ENCODE data around the gene NKAP. TPM values are rescaled to one million over a fixed set of nuclear protein-coding genes. Genes with fewer than 3 reads are reported as not detected.
"Not testable (repeated sequence)": the region's sequence is repeated elsewhere in the genome, so short reads cannot be mapped to it uniquely, and the experiment has no call there.

Gene NKAP
- total and polyA plus RNA-seq, 2 donors (not counting 1 experiment from before 2014, with no cell fraction given): 2.3 to 17.9 TPM

DNA sequence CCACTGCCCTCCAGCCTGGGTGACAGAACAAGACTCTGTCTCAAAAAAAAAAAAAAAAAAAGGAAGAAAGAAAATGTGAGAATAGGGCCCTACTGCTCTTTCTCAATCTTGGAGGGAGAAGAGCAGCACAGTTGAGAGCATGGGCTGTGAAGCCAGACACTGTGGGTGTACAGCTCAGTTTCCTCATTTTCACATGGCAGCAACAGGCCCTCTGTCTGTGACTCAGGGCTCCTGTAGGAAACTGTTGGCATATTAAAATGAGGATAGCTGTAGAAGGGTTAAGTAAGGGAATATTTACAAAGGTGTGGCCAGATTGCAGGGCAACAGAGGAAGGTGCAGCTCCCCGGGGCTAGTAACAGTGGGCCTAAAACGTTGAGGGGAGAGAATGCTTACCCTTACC, 44.4 kb downstream of the NKAP start:
- Histone ChIP-seq H4K20me1 (ENCODE audit: control insufficient read depth, insufficient read depth, low read length, poor library complexity, severe bottlenecking) (no peaks in the 10 kb centered on the region), H3K79me2 (ENCODE audit: control insufficient read depth, insufficient read depth, low read length) (no peaks in the 10 kb centered on the region), H3K27me3 (replicated peaks in 1 of 4; ENCODE audit: control extremely low read depth in 1 of 4, control insufficient read depth in 3 of 4, insufficient read depth in 4 of 4, low read length in 3 of 4) (no peaks in the 10 kb centered on the region), H2AFZ (ENCODE audit: insufficient read depth, low read depth, low read length, poor library complexity, severe bottlenecking) (no peak overlapping the region), H3K4me2 (replicated peaks; ENCODE audit: low read depth, low read length, poor library complexity, severe bottlenecking) (no peak overlapping the region), H3K9me3 (ENCODE audit: control extremely low read depth in 1 of 3, control insufficient read depth in 2 of 3, insufficient read depth in 1 of 3, low read length in 2 of 3) (no peaks in the 10 kb centered on the region), H3K27ac (ENCODE audit: low read length in 2 of 2) (no peak overlapping the region), H3K9ac (ENCODE audit: low read length) (no peak overlapping the region), H3K36me3 (replicated peaks in 1 of 2; ENCODE audit: control extremely low read depth in 1 of 2, control insufficient read depth in 1 of 2, extremely low read depth in 1 of 2, insufficient read depth in 2 of 2, low read length in 1 of 2) (no peaks in the 10 kb centered on the region), H3K4me3 (ENCODE audit: control extremely low read depth in 1 of 5, extremely low read depth in 1 of 5, insufficient read depth in 1 of 5, low read depth in 2 of 5, low read length in 4 of 5) (no peak overlapping the region), H3K4me1 (ENCODE audit: control insufficient read depth in 2 of 2, insufficient read depth in 2 of 2, low read length in 2 of 2) (no peaks in the 10 kb centered on the region)
- ChIA-PET POLR2A (no interaction called here), CTCF (no interaction called here)
- intact Hi-C loops (cut with micrococcal nuclease): no loop called here
- WGBS (ENCODE audit: insufficient coverage): no CpG with 5 or more reads among the region's 2 CpGs
- no peaks in the 10 kb centered on the region for H3K4me1 Mint-ChIP-seq
- H3K27me3 Mint-ChIP-seq: no peaks in the 10 kb centered on the region
- TF ChIP-seq, protein P1, sequence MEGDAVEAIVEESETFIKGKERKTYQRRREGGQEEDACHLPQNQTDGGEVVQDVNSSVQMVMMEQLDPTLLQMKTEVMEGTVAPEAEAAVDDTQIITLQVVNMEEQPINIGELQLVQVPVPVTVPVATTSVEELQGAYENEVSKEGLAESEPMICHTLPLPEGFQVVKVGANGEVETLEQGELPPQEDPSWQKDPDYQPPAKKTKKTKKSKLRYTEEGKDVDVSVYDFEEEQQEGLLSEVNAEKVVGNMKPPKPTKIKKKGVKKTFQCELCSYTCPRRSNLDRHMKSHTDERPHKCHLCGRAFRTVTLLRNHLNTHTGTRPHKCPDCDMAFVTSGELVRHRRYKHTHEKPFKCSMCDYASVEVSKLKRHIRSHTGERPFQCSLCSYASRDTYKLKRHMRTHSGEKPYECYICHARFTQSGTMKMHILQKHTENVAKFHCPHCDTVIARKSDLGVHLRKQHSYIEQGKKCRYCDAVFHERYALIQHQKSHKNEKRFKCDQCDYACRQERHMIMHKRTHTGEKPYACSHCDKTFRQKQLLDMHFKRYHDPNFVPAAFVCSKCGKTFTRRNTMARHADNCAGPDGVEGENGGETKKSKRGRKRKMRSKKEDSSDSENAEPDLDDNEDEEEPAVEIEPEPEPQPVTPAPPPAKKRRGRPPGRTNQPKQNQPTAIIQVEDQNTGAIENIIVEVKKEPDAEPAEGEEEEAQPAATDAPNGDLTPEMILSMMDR (IDR thresholded peaks at IDR 0.05): no peak
- TF ChIP-seq EZH2 (IDR thresholded peaks at IDR 0.05; ENCODE audit: borderline replicate concordance, insufficient read depth, low read depth, low read length, poor library complexity, severe bottlenecking): no peak
- no peak for ATAC-seq (ENCODE audit: low read depth)
- H3K4me3 Mint-ChIP-seq: no peak overlapping the region
- no peak overlapping the region for H3K27ac Mint-ChIP-seq
- H3K9me3 Mint-ChIP-seq (ENCODE audit: insufficient read depth): no peaks in the 10 kb centered on the region
- no peak for DNase-seq

DNA sequence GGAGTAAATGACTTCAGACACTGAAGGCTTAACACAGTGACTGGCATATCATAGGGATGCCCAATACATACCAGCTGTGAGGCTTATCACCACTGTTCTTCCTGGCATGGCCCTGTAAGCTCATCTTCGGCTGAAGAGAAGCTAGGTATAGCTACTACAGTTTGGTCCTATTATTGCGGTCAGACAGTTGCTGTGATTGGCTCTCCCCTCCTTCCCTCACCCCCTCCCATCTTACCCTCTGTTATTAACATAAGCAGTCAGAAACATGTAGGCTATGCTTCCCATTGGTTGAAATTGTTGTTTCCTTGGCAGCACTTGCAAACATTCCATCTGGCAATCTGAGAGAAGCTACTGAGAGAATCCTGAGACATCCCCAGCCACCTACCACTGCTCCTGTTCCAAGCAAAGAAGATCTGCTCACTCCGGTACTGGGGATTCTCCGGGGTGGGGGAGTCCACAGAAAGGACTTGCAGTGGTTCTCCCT, 47.7 kb downstream of the NKAP start, which contains the start of gene AKAP14:
Gene AKAP14 (plus strand): TSS at position 51 of the 484 bp plus-strand sequence. CDS start 7,331 bp downstream, outside the sequence.
- no peaks in the 10 kb centered on the region for H3K4me1 Mint-ChIP-seq
- TF ChIP-seq EZH2 (IDR thresholded peaks at IDR 0.05; ENCODE audit: borderline replicate concordance, insufficient read depth, low read depth, low read length, poor library complexity, severe bottlenecking): no peak
- TF ChIP-seq, protein P1 (IDR thresholded peaks at IDR 0.05): no peak
- no peak for DNase-seq
- CTCF ChIA-PET: interaction anchor here (1.3 kb wide), 1 partner anchor 13 kb away, joined by 3 read pairs; no protein-coding TSS in a partner anchor
- no peaks in the 10 kb centered on the region for H3K4me1 ChIP-seq (ENCODE audit: control insufficient read depth in 2 of 2, insufficient read depth in 2 of 2, low read length in 2 of 2)
- H3K27me3 ChIP-seq (replicated peaks in 1 of 4; ENCODE audit: control extremely low read depth in 1 of 4, control insufficient read depth in 3 of 4, insufficient read depth in 4 of 4, low read length in 3 of 4): no peaks in the 10 kb centered on the region
- WGBS (ENCODE audit: insufficient coverage): no CpG with 5 or more reads among the region's 4 CpGs
- no peak within 1 kb of the TSS for H3K9ac ChIP-seq (ENCODE audit: low read length)
- no peak within 1 kb of the TSS for H3K4me3 Mint-ChIP-seq
- H3K27ac Mint-ChIP-seq: no peak within 1 kb of the TSS
- H3K27me3 Mint-ChIP-seq: no peaks in the 10 kb centered on the region
- H3K27ac ChIP-seq (ENCODE audit: low read length in 2 of 2): no peak within 1 kb of the TSS
- no peak within 1 kb of the TSS for H3K4me3 ChIP-seq (ENCODE audit: control extremely low read depth in 1 of 5, extremely low read depth in 1 of 5, insufficient read depth in 1 of 5, low read depth in 2 of 5, low read length in 4 of 5)
- no peaks in the 10 kb centered on the region for H4K20me1 ChIP-seq (ENCODE audit: control insufficient read depth, insufficient read depth, low read length, poor library complexity, severe bottlenecking)
- H2AFZ ChIP-seq (ENCODE audit: insufficient read depth, low read depth, low read length, poor library complexity, severe bottlenecking): no peak within 1 kb of the TSS
- H3K9me3 Mint-ChIP-seq (ENCODE audit: insufficient read depth): no peaks in the 10 kb centered on the region
- H3K4me2 ChIP-seq (replicated peaks; ENCODE audit: low read depth, low read length, poor library complexity, severe bottlenecking): no peak within 1 kb of the TSS
- no peaks in the 10 kb centered on the region for H3K36me3 ChIP-seq (replicated peaks in 1 of 2; ENCODE audit: control extremely low read depth in 1 of 2, control insufficient read depth in 1 of 2, extremely low read depth in 1 of 2, insufficient read depth in 2 of 2, low read length in 1 of 2)
- POLR2A ChIA-PET: no interaction called here
- no peak for ATAC-seq (ENCODE audit: low read depth)
- H3K79me2 ChIP-seq (ENCODE audit: control insufficient read depth, insufficient read depth, low read length): no peaks in the 10 kb centered on the region
- intact Hi-C loops (cut with micrococcal nuclease): no loop called here
- H3K9me3 ChIP-seq (ENCODE audit: control extremely low read depth in 1 of 3, control insufficient read depth in 2 of 3, insufficient read depth in 1 of 3, low read length in 2 of 3): no peaks in the 10 kb centered on the region

DNA sequence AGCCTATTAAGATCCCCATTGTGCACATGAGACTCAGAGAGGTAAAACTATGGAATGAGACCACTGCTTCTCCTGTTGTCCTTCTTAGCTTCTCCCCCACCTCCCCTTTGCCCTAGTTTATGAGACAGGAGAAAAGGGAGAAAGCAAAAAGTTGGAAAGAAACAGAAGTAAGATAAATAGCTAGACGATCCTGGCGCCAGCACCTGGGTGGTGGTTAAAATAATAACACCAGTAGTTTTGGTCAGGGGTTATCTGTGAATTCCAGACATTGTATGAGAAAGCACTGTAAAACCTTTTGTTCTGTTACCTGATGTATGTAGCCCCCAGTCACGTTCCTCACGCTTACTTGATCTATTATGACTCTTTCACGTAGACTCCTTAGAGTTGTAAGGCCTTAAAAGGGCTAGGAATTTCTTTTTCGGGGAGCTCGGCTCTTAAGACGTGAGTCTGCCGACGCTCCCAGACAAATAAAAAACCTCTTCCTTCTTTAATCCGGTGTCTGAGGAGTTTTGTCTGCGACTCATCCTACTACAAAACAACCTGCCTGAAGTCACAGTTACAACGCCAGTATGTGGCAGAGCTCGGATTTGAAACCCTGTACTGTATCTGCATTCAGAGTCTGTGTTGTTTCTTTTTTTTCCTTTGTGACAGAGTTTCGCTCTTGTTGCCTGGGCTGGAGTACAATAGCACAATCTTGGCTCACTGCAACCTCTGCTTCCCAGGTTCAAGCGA, 51.4 kb downstream of the NKAP start:
- H3K79me2 ChIP-seq (ENCODE audit: control insufficient read depth, insufficient read depth, low read length); H3K27me3 ChIP-seq (replicated peaks in 1 of 4; ENCODE audit: control extremely low read depth in 1 of 4, control insufficient read depth in 3 of 4, insufficient read depth in 4 of 4, low read length in 3 of 4); H3K4me1 Mint-ChIP-seq; H3K9me3 Mint-ChIP-seq (ENCODE audit: insufficient read depth); H3K4me3 Mint-ChIP-seq; POLR2A ChIA-PET; H3K9ac ChIP-seq (ENCODE audit: low read length); H3K9me3 ChIP-seq (ENCODE audit: control extremely low read depth in 1 of 3, control insufficient read depth in 2 of 3, insufficient read depth in 1 of 3, low read length in 2 of 3); H4K20me1 ChIP-seq (ENCODE audit: control insufficient read depth, insufficient read depth, low read length, poor library complexity, severe bottlenecking); H2AFZ ChIP-seq (ENCODE audit: insufficient read depth, low read depth, low read length, poor library complexity, severe bottlenecking); H3K4me3 ChIP-seq (ENCODE audit: control extremely low read depth in 1 of 5, extremely low read depth in 1 of 5, insufficient read depth in 1 of 5, low read depth in 2 of 5, low read length in 4 of 5); intact Hi-C loops (cut with micrococcal nuclease); ATAC-seq (ENCODE audit: low read depth); H3K27me3 Mint-ChIP-seq; H3K27ac ChIP-seq (ENCODE audit: low read length in 2 of 2); H3K27ac Mint-ChIP-seq; H3K4me2 ChIP-seq (replicated peaks; ENCODE audit: low read depth, low read length, poor library complexity, severe bottlenecking); H3K36me3 ChIP-seq (replicated peaks in 1 of 2; ENCODE audit: control extremely low read depth in 1 of 2, control insufficient read depth in 1 of 2, extremely low read depth in 1 of 2, insufficient read depth in 2 of 2, low read length in 1 of 2); DNase-seq; H3K4me1 ChIP-seq (ENCODE audit: control insufficient read depth in 2 of 2, insufficient read depth in 2 of 2, low read length in 2 of 2): not testable (repeated sequence)
- 100% methylated on average over 2 of the region's 16 CpGs for WGBS (ENCODE audit: insufficient coverage)
- CTCF ChIA-PET: interaction anchor here (0.6 to 0.7 kb wide), 2 partner anchors 402 to 440 kb away, joined by 3 read pairs; no protein-coding TSS in a partner anchor

Measured in B cell (primary cell).